HepG2 (cell line): Measurements from ENCODE around the gene CAMK1. TPM values are rescaled to one million over a fixed set of nuclear protein-coding genes. Genes with fewer than 3 reads are reported as not detected.
A peak's percentile ranks its signal among the peaks of the same experiment; 100 is the strongest.

ENCODE experiments used
- ATAC-seq: fragments of 200-7000 bp; cut with Tn5 transposase; 3 replicates; pipeline ENCODE4 v1.9.1; 2020; ENCODE audit warnings: mild to moderate bottlenecking, moderate library complexity
- BruUV-seq: library from RNA; stranded (reverse); fragments of 400-500 nt; replicated peaks from 2 replicates; lab custom pipeline; 2021; lab: Mats Ljungman, UMichigan
- CTCF ChIA-PET: fragments of 300-600 bp; formaldehyde crosslinking; extraction: SDS; loops from one replicate; lab custom pipeline; 2021; ENCODE audit warnings: low total read pairs, inconsistent platforms, low intra/inter-chr PET ratio; lab: Yijun Ruan, JAX
- POLR2A ChIA-PET: fragments of 350-600 bp; sonication (Branson Sonifier 250); formaldehyde crosslinking; loops from one replicate; lab custom pipeline; 2020; ENCODE audit warnings: antibody characterized with exemption, inconsistent platforms; lab: Yijun Ruan, JAX
- DNase-seq: peaks from one replicate; pipeline ENCODE4 v3.0.0-alpha.2; 2015; ENCODE audit warnings: low spot score
- FAIRE-seq: peaks from 3 replicates; lab custom pipeline; 2011; peaks lifted over from hg19 to GRCh38; lab: Jason Lieb, UNC
- H2AFZ ChIP-seq: one replicate; pipeline ENCODE4 v1.6.1; 2011; ENCODE audit warnings: low read length, inconsistent platforms
- H3K27ac ChIP-seq: fragments of 300-600 bp; 3 replicates; pipeline ENCODE4 v1.8.0; 2011; ENCODE audit warnings: mixed run types, mild to moderate bottlenecking, mixed read lengths, low read length, inconsistent platforms; ENCODE audit not compliant: insufficient read depth; ENCODE audit errors: extremely low read length
- H3K27me3 ChIP-seq, 2 experiments: fragments of 200-600 bp in 1 of 2; 2 replicates in 1 of 2; 3 replicates in 1 of 2; pipeline versions ENCODE4 v1.6.0 to v1.8.0; 2011; ENCODE audit warnings: low read length in 2 of 2, mild to moderate bottlenecking in 2 of 2, moderate library complexity in 2 of 2, inconsistent platforms in 1 of 2; ENCODE audit not compliant: insufficient read depth in 2 of 2, control insufficient read depth in 1 of 2
- H3K36me3 ChIP-seq, 2 experiments: fragments of 200-600 bp in 1 of 2; replicated peaks in 1 of 2; 2 replicates in 1 of 2; 3 replicates in 1 of 2; pipeline versions ENCODE4 v1.5.1 to v1.8.0; 2011; ENCODE audit warnings: low read length in 2 of 2, inconsistent platforms in 1 of 2; ENCODE audit not compliant: insufficient read depth in 2 of 2, control insufficient read depth in 1 of 2
- H3K4me1 ChIP-seq: 2 replicates; pipeline ENCODE4 v1.5.1; 2012; ENCODE audit warnings: low read length, inconsistent platforms; ENCODE audit not compliant: insufficient read depth
- H3K4me2 ChIP-seq: 2 replicates; pipeline ENCODE4 v1.6.0; 2011; ENCODE audit warnings: low read depth, low read length, inconsistent platforms
- H3K4me3 ChIP-seq, 3 experiments: fragments of 200-600 bp in 1 of 3; sonication (generic), shearing (Covaris generic) in 1 of 3; replicated peaks in 1 of 3; 2 replicates each; pipeline ENCODE4 v1.5.1; 2011 to 2016; ENCODE audit warnings: low read length in 3 of 3, inconsistent platforms in 2 of 3, low read depth in 2 of 3, mild to moderate bottlenecking in 2 of 3, control low read depth in 1 of 3, mixed read lengths in 1 of 3; ENCODE audit not compliant: insufficient read depth in 1 of 3
- H3K79me2 ChIP-seq: one replicate; pipeline ENCODE4 v1.6.1; 2011; ENCODE audit warnings: low read length, inconsistent platforms; ENCODE audit not compliant: insufficient read depth
- H3K9ac ChIP-seq: 2 replicates; pipeline ENCODE4 v1.6.0; 2011; ENCODE audit warnings: mild to moderate bottlenecking, low read depth, low read length, inconsistent platforms; ENCODE audit not compliant: insufficient read depth
- H3K9me3 ChIP-seq: 2 replicates; pipeline ENCODE4 v1.5.1; 2012; ENCODE audit warnings: mild to moderate bottlenecking, low read length
- H4K20me1 ChIP-seq: 2 replicates; pipeline ENCODE4 v1.6.0; 2011; ENCODE audit warnings: inconsistent platforms, mild to moderate bottlenecking, low read length, moderate library complexity; ENCODE audit not compliant: insufficient read depth
- AGO2 ChIP-seq: fragments of 200-400 bp; formaldehyde crosslinking; optimal IDR thresholded peaks from 2 replicates; pipeline ENCODE3; 2017; ENCODE audit warnings: mild to moderate bottlenecking, low read depth, low read length, moderate library complexity
- CC2D1A ChIP-seq: sonication (generic); formaldehyde crosslinking; IDR thresholded peaks from 2 replicates; pipeline ENCODE4 v1.8.1; 2023; ENCODE audit warnings: mild to moderate bottlenecking, missing genetic modification reagents
- RNF2 ChIP-seq: fragments of 450-650 bp; conservative IDR thresholded peaks from 2 replicates; pipeline ENCODE4 v1.6.1; 2016; ENCODE audit warnings: low read depth
- SRSF4 ChIP-seq: fragments of 200-400 bp; formaldehyde crosslinking; IDR thresholded peaks from one replicate; pipeline ENCODE4 v1.6.1; 2018; ENCODE audit warnings: mild to moderate bottlenecking, low read depth, low read length, moderate library complexity; ENCODE audit not compliant: poor library complexity, severe bottlenecking
- ZKSCAN8 ChIP-seq: IDR thresholded peaks from 2 replicates; pipeline ENCODE4 v1.6.1; 2016; ENCODE audit warnings: borderline replicate concordance, missing genetic modification reagents, missing compliant biosample characterization
- ZNF318 ChIP-seq: sonication (generic); formaldehyde crosslinking; IDR thresholded peaks from 2 replicates; pipeline ENCODE4 v1.4.0; 2020; ENCODE audit warnings: mild to moderate bottlenecking, missing genetic modification reagents
- ZNF335 ChIP-seq: sonication (generic); formaldehyde crosslinking; IDR thresholded peaks from 2 replicates; pipeline ENCODE4 v1.4.0; 2020; ENCODE audit warnings: missing genetic modification reagents
- ZNF644 ChIP-seq: IDR thresholded peaks from 2 replicates; pipeline ENCODE4 v1.6.1; 2016; ENCODE audit warnings: low read depth
- ZNF776 ChIP-seq: sonication (generic); formaldehyde crosslinking; IDR thresholded peaks from 2 replicates; pipeline ENCODE4 v1.4.0; 2020; ENCODE audit warnings: mild to moderate bottlenecking, missing genetic modification reagents
- WGBS: methylation state at CpG from one replicate; pipeline ENCODE4 v1.1.6; 2017; ENCODE audit warnings: low lambda C conversion rate; 5-methylcytosine and 5-hydroxymethylcytosine counted together
- in situ Hi-C: cut with HindIII; loops from 2 replicates; pipeline ENCODE4 v1.10.0; 2017; ENCODE audit warnings: low pct_unique_long_range_greater_than_20kb; ENCODE audit not compliant: extremely low pct_ligation_motif_present
- intact Hi-C: fragments of 100-400 bp; cut with micrococcal nuclease; formaldehyde crosslinking; loops from one replicate; pipeline ENCODE4 v1.10.0; 2022; ENCODE audit not compliant: unreplicated experiment
- polyA plus RNA-seq, 8 experiments: library from polyadenylated mRNA; depleted of rRNA in 3 of 8; stranded (reverse) in 7 of 8; unstranded in 1 of 8; fragments of >200 nt; fragmentation: Illumina TruSeq in 4 of 8; extraction: Trizol in 4 of 8; gene quantifications; 2 replicates each; pipeline versions ENCODE4 v1.2.1 to v1.2.3, GENCODE V29; 2011 to 2016; ENCODE audit warnings: low read depth in 4 of 8, missing spikeins in 1 of 8, mixed read lengths in 1 of 8; ENCODE audit not compliant: insufficient read depth in 1 of 8
- total RNA-seq, 5 experiments: library from RNA; depleted of rRNA; stranded (reverse); fragments of >200 nt; fragmentation: Illumina TruSeq; extraction: Trizol; gene quantifications; 2 replicates each; pipeline ENCODE4 v1.2.3, GENCODE V29; 2016; ENCODE audit warnings: low read depth in 1 of 5
- TF ChIP-seq, protein P1 (sequence below): sonication (generic); formaldehyde crosslinking; IDR thresholded peaks from 2 replicates; pipeline ENCODE4 v1.4.0; 2020; ENCODE audit warnings: missing genetic modification reagents

CAMK1 gene
- total and polyA plus RNA-seq, 2 of the 13 experiments (the other 11 are each of a cell fraction or from before 2014, with no cell fraction given) = 26.4 to 53.3 TPM

GRCh38 chr3:9746330-9746729, 23.4 kb downstream of the CAMK1 start:
- Histone ChIP-seq H3K4me1 (peaks cover 14% of the 10 kb centered on the region), H3K9me3 (no peaks in the 10 kb centered on the region), H2AFZ (no peak overlapping the region), H3K4me2 (no peak overlapping the region), H3K79me2 (peaks cover 10% of the 10 kb centered on the region), H3K4me3 (no peak overlapping the region), H4K20me1 (no peaks in the 10 kb centered on the region), H3K27ac (no peak overlapping the region), H3K27me3 (no peaks in the 10 kb centered on the region), H3K36me3 (peaks cover 37 to 61% of the 10 kb centered on the region in 2 experiments), H3K9ac (no peak overlapping the region)
- intact Hi-C loops = no loop called here
- POLR2A ChIA-PET = no interaction called here
- BruUV-seq = no TSS peak
- in situ Hi-C loops = no loop called here
- no peak for FAIRE-seq
- no peak for ATAC-seq
- WGBS = 93% methylated on average over 3 of the region's 5 CpGs
- CTCF ChIA-PET = no interaction called here
- no peak for DNase-seq
- TF ChIP-seq CC2D1A (CRISPR knock-in tag) (no peak), RNF2 (no peak), ZNF644 (CRISPR knock-in tag) (no peak), ZKSCAN8 (no peak), SRSF4 (no peak), ZNF776 (CRISPR knock-in tag) (no peak), ZNF335 (no peak)
- TF ChIP-seq, protein P1, sequence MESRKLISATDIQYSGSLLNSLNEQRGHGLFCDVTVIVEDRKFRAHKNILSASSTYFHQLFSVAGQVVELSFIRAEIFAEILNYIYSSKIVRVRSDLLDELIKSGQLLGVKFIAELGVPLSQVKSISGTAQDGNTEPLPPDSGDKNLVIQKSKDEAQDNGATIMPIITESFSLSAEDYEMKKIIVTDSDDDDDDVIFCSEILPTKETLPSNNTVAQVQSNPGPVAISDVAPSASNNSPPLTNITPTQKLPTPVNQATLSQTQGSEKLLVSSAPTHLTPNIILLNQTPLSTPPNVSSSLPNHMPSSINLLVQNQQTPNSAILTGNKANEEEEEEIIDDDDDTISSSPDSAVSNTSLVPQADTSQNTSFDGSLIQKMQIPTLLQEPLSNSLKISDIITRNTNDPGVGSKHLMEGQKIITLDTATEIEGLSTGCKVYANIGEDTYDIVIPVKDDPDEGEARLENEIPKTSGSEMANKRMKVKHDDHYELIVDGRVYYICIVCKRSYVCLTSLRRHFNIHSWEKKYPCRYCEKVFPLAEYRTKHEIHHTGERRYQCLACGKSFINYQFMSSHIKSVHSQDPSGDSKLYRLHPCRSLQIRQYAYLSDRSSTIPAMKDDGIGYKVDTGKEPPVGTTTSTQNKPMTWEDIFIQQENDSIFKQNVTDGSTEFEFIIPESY (CRISPR knock-in tag) = no peak

DNA sequence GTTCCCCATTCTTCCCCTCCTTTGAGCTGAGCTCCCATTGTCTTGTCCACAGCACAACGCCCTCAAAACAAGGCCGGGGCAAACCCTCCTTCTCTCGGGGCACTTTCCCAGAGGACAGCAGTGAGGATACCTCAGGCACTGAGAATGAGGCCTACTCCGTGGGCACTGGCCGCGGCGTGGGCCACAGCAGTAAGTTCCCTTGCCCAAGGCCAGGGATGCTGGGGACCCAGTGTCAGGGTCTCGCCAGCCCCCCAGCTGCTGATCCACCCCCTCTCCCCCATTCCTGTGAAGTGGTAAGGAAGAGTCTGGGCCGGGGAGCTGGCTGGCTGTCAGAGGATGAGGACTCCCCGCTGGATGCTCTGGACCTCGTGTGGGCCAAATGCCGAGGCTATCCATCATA, 24.2 kb downstream of the CAMK1 start:
- Histone ChIP-seq H3K4me3 (no peak overlapping the region), H3K27me3 (no peaks in the 10 kb centered on the region), H4K20me1 (no peaks in the 10 kb centered on the region), H3K27ac (no peak overlapping the region), H3K36me3 (peaks cover 42 to 67% of the 10 kb centered on the region in 2 experiments), H3K79me2 (peaks cover 3% of the 10 kb centered on the region), H3K4me1 (peaks cover 7% of the 10 kb centered on the region; the same call in 1 of the 2 replicates), H3K4me2 (no peak overlapping the region), H2AFZ (no peak overlapping the region), H3K9me3 (no peaks in the 10 kb centered on the region), H3K9ac (no peak overlapping the region)
- POLR2A ChIA-PET = no interaction called here
- CTCF ChIA-PET = no interaction called here
- FAIRE-seq (no peak), ATAC-seq (no peak), DNase-seq (no peak)
- no TSS peak for BruUV-seq
- WGBS = 97% methylated on average over 12 of the region's 12 CpGs
- no peak for TF ChIP-seq ZNF318 (CRISPR knock-in tag)
- TF ChIP-seq AGO2 = peak; percentile 57
- intact Hi-C loops = no loop called here
- in situ Hi-C loops = no loop called here
